COLO668 (cell line): ENCODE results near the gene VAV3.

Experiments
- DNase-seq: peaks from one replicate; lab custom pipeline; 2025; ENCODE audit not compliant: unreplicated experiment; lab: John Stamatoyannopoulos, UW

VAV3 gene

DNA sequence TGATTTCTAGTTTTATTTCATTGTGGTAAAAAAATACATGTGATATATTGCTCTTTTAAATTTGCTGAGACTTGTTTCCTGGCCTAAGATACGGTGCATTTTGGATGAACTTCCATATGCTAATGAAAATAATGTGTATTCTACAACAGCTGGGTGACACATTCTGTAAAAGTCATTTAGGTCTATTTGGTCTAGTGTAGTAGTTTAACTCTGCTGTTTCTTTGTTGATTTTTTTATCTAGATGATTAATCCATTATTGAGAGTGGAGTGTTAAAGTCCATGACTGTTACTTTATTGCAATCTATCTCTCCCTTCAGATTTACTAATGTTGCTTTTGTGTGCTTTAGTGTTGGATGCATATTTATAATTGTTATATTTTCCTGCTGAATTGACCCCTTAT, 161.4 kb downstream of the VAV3 start:
- no peak for DNase-seq

GRCh38 chr1:107802654-107803053, 162.3 kb downstream of the VAV3 start:
- DNase-seq: no peak

DNA sequence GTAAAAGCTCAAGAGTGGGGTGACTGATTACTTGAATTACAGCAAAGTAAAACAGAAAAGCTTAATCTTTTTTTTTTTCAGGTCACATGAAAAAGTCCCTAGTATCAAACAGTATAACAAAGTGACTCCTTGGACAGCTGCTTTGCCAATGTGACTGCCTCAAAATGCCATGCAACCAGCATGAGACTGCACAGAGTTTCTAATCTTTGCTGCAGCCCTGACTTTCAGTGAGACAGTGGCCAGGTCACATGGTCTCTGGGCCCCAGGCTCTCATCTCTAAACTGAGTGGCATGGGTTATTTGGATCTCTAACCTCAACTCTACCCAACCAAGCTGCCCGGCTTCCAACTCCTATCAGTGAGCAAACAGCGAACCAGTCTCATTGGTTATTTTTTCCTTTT, 169.0 kb downstream of the VAV3 start:
- no peak for DNase-seq

GRCh38 chr1:107795441-107795840, 169.5 kb downstream of the VAV3 start:
- DNase-seq: no peak

GRCh38 chr1:107794571-107794970, 170.4 kb downstream of the VAV3 start:
- DNase-seq: no peak

DNA sequence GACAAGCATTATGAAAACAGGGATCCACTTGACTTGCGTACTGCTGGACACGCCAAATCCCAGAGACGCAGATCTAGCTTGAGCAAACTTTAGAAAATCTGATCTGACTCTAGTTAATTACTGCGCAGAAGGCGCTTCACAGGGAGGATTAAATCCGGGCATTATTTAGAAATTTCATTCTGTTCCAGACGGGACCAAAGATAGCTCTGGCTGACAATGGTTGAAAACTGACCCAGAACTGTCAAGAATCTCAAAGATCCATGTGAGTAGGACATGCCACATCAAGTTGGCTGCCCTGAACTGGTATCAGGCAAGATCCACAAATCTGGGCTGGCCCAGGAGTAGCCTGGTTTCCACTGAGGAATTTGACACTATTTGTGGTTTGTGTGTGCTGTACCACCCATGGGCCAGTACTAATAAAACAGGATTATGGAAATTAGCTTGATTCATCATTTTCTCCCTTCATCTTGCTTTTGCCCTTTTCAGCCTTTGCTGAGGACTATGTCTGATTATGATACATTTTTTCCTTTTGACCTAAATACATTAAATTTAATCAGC, 171.0 kb downstream of the VAV3 start:
- DNase-seq: no peak

DNA sequence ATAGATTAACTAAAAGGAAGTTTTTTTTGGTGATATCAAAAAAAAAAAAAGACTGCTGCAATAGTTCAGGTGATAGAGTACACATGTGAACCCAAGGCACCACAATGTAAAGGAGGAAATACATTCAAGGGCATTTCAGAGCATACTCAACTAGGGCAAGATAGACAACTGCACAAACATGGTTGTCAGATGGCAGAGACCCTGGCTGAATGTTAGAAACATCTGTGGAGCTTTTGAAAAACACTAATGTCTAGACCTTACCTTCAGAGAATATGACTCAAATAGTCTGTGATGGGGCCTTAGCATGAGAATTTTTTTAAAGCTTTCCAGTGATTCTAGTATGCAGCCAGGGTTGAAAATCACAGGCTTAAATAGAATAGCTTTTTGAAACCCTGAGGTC, 173.6 kb downstream of the VAV3 start:
- DNase-seq: no peak

- DNase-seq: no peak
Observed at GRCh38 chr1:107789817-107790524, 175.0 kb downstream of the VAV3 start.

DNA sequence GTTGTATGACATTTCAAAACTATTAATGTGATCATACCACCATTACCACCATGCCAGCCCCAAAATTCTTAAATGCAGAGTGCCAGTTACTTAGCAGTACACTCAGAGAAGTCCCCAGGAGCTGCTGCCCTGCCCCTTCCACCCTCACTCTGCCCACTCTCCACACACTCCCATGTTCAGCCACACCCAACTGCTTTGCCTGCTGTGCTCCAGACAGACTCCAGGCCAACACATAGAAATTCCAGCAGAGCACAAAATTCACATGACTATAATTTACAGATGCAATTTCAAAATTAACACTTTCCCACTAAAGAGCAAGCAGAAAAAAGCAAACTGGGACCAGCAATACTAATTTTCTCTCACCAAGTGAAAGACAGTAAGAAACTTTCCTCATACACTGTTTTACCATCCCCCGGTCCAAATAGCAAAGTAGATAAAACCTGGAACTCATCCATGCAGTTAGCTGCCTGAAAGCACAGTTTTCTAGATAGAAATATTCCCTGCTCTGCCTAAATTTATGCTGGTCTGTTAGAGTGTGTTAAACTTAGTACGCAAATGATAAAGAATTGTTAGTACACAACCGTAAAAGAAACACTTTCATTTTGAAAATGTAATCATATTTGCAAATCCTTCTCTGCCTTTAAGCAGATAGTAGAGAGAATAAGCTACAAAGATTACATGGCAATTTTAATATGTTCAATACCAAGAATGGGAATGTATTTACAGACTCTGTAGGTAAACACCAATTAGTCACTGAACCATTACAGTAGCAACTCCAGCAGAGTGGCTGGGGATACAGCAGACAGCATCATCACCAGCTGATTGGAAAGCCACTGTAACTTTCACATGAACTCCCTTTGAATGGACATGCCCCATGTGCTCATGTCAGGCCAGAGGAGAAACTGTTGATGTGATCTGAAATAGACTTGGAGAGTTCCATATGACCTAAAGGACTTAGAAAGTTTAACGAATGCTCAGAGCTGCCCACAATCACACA, 176.5 kb downstream of the VAV3 start:
- no peak for DNase-seq

DNA sequence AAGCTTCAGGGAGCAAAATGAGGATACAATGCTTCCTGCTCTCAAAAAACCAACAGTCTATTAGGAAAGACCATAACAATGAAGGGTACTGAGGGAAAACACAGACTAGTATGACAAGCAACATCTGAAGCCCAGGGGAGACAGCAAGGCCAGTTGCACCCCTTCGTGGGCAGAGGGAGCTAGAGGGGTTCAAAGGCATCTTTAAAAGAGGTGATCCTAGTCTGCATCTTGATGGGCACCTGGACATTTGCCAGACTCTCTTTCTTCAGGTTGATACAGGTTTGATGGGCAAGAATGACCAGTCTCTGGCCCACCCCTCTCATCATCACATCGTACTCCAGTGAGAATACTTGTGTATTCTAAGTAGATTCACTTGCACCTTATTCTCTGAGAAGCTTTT, 177.7 kb downstream of the VAV3 start:
- DNase-seq: peak; percentile 26

DNA sequence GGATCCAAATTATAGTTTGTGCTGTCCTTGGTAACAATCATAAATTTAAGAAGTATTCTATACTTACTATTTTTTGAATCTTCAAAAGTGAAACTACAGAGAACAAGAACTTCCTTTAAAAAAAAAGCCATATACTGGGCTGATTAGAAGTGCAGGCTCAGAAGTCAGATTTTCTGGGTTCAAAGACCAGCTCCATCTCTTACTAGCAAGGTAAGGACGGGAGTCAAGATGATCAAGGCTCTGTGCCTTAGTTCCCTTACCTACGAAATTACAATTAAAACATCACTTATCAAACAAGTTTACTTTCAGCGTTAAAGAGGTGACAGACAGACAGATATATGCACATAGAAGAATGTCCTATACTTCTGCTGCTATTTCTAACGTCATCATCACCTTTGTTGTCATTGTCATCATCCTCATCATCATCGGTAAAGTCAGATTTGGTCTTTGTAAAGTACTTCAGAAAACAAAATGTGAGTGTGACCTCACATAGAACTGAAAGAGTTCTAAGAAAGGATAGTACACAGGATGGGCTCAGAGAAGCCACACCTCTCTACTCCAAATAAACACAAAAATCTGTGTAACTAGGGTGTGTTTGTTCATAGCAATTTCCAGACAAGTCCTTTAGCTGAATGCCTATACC, 178.7 kb downstream of the VAV3 start:
- no peak for DNase-seq

DNA sequence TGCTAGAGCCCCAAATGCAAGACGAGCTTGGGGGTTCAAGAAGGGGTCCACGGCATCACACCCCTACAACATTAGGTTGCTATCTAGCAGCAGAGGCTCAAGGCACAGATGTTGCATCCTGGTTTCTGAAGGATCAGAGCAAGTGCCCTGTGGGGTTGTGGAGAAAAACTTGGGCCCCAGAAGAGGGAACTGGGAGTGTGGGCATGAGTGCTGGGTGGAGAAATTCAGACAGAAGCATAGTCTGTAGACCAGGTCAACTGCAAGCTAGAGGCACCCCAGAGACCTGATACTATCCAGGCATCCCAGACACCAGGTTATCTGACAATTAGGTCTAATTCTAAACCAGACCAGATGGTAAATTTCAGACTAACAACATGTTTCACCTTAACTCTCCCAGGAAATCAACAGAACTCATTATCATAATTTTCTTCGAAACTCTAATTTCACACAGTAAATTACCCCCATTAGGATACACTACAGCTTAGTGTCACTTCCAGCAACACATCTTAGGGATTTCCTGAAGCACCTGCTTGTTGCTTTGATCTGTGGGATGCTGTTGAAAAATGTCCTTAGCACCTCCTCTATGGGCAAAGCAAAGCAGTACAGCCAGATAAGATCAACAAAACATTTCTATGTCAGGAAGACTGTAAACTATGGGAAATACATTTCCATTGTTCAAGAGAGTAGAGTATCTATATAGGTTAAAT, 179.3 kb downstream of the VAV3 start:
- no peak for DNase-seq

DNA sequence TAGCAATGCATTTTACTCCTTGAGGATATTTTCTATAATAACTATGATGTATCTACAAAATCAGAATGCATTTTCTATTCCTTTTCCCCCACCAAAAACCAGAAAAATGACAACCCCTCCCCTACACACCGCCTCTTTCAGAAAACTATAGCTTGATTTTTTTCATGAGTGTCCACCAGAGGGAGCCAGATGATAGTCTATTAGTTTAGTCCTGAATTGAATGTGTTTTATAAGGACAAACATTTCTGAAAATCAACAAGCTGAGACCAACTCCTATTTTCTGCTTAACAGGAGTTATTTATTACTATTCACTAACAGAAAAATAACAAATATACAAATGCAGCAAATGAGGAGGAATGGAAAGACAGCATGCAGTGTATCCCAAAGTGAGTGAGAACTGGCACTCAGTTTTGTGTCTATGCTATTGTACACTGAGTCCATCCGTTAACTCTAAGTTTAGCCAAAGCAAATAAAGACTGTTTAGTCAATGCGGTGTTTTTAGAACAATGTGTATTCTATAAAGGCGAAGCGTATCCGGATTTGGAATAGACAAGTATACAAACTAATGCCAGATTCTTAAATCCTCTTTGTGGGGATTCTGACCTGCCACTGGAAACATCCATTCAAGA, 182.6 kb downstream of the VAV3 start:
- DNase-seq: peak; percentile 40

DNA sequence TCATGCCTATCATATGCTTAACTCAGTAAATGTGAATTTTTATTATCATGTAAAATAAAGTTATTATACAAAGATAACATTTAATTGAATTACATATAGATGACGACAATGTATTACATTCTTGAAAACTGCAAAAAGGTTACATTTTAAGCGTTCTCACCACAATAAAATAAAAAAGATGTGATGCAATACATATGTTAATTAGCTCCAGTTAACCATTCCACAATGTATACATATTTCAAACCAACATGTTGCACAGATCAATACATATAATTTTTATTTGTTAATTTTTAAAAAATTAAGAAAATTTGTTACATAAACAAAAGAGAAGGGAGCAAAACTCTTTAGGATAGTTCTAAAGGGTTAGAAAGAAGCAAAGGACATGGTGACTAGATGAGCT, 183.7 kb downstream of the VAV3 start:
- DNase-seq: no peak

- no peak for DNase-seq
Observed at GRCh38 chr1:107777664-107778047, 187.3 kb downstream of the VAV3 start.

DNA sequence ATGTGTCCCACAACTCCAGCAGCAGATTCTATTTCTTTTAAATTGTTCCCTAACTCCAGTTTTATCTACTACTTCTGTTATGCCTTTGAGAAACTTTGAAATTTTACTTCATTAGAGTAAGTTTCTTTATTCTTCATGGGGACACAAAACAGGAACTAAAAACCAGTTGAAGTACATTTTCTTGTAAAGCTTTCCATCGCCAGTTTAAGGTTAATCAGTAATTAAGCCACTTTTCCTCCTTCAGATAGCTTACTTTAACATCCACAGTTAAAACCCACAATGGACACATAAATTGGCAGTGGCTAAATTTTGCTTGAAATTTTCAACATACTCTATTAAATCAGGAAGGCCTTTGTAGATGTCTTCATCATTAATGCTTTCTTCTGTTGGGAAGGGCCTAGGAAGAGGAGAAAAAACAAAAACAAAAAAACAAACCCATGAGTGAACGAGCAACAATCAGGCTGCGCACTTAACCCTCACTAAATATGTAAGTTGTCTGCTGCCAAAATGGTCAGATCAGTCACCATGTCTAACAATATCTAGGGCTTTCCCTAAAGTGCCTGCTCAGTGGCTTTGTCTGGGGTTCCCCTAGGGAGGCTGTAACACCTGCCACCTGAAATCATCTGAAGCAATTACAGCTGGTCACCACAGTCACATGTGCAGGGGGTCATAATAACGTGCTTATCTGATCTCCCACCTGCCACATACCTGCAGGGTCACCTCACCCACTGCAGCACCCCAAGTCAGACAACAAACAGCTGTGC, 187.9 kb downstream of the VAV3 start:
- DNase-seq: peak; percentile 60

DNA sequence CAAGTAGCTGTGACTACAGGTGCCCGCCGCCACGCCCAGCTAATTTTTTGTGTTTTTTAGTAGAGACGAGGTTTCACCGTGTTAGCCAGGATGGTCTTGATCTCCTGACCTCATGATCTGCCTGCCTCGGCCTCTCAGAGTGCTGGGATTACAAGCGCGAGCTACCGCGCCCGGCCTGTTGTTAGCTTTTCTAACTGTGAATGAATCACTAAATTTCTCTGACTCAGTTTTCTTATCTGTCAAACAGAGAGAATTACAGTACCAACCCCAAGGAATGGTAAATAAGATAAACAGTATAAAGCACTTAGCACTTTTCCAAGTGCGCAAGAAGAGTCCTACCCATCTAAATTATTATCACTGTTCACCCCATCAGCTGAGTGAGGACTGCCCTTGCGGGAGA, 193.6 kb downstream of the VAV3 start:
- DNase-seq: no peak

DNA sequence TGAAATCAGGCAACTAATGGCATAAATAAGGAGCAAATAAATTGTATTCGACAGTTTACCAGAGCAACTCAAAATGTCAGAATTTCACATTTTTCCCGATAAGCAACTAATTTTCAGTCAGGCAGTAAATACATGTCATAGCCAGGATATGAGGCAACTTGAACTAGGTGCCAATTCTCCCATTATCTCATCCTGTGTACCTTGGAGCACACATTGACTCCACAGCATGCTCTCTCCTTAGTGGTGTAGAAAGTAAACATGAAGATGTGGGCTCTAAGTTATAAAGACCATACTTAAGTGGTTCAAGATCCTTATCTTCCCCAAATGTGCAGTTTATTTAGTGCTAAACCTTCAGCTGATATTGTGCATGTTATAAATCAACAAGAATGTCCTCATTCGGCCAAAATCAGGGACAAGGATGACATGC, 197.8 kb downstream of the VAV3 start:
- DNase-seq: no peak

GRCh38 chr1:107766533-107766932, 198.4 kb downstream of the VAV3 start:
- no peak for DNase-seq
